ENCODE data around the gene STAC2.
"Not testable (repeated sequence)": the region's sequence is repeated elsewhere in the genome, so short reads cannot be mapped to it uniquely, and the experiment has no call there.

STAC2 gene

GRCh38 chr17:39225308-39225958 is at the start of gene STAC2:
STAC2 (minus strand) TSS chr17:39225945; CDS start chr17:39225502, 443 bp downstream.
- DNase-seq = no peak

GRCh38 chr17:39271546-39271945 is 45.8 kb upstream of the STAC2 start:
- DNase-seq = peak; percentile 27

- peak; percentile 87 for DNase-seq
These were observed 45.2 kb upstream of the STAC2 start for GRCh38 chr17:39270923-39271322.

GRCh38 chr17:39264119-39264518 is 38.4 kb upstream of the STAC2 start:
- DNase-seq = peak; percentile 31

- DNase-seq = no peak
These were observed 35.5 kb upstream of the STAC2 start for GRCh38 chr17:39261286-39261685.

- no peak for DNase-seq
These were observed 27.2 kb upstream of the STAC2 start for GRCh38 chr17:39252788-39253460.

GRCh38 chr17:39251997-39252396 is 26.3 kb upstream of the STAC2 start:
- no peak for DNase-seq

GRCh38 chr17:39250076-39250475 is 24.3 kb upstream of the STAC2 start:
- not testable (repeated sequence) for DNase-seq

- DNase-seq = no peak
These were observed 20.5 kb upstream of the STAC2 start for GRCh38 chr17:39246274-39246673.

- peak; percentile 76 for DNase-seq
These were observed 19.1 kb upstream of the STAC2 start for GRCh38 chr17:39244600-39245570.

- peak; percentile 39 for DNase-seq
These were observed 18.4 kb upstream of the STAC2 start for GRCh38 chr17:39244016-39244599.

GRCh38 chr17:39243155-39243554 is 17.4 kb upstream of the STAC2 start:
- DNase-seq = no peak

GRCh38 chr17:39240631-39241030 is 14.9 kb upstream of the STAC2 start:
- DNase-seq = no peak

GRCh38 chr17:39239640-39240314 is 14.0 kb upstream of the STAC2 start:
- DNase-seq = no peak

- DNase-seq = no peak
These were observed 12.7 kb upstream of the STAC2 start for GRCh38 chr17:39238311-39238972.

GRCh38 chr17:39237586-39237985 is 11.8 kb upstream of the STAC2 start:
- DNase-seq = no peak

GRCh38 chr17:39236981-39237441 is 11.3 kb upstream of the STAC2 start:
- no peak for DNase-seq

- DNase-seq = no peak
These were observed 10.7 kb upstream of the STAC2 start for GRCh38 chr17:39236450-39236927.

- DNase-seq = peak; percentile 61
These were observed 10.1 kb upstream of the STAC2 start for GRCh38 chr17:39235555-39236449.

Data from fibroblast of skin of right biceps (primary cell).